ENCODE results near the gene RPP40.
A peak's percentile ranks its signal among the peaks of the same experiment; 100 is the strongest.

Gene RPP40

GRCh38 chr6:5003604-5004372 is at the start of gene RPP40:
RPP40 (minus strand) TSS chr6:5004037; CDS start chr6:5004002, 35 bp downstream.
- peak within 1 kb of the TSS; percentile 78 for H3K27ac ChIP-seq
- no peaks in the 10 kb centered on the region for H3K9me3 ChIP-seq (ENCODE audit: low read depth, low read length)
- peak within 1 kb of the TSS; percentile 91 for H3K9ac ChIP-seq (ENCODE audit: insufficient read length)
- peak within 1 kb of the TSS; percentile 89 for H3K4me3 ChIP-seq
- peaks cover 13% of the 10 kb centered on the region; the same call in 1 of the 2 replicates for H3K36me3 ChIP-seq (ENCODE audit: insufficient read depth, low read length)
- TF ChIP-seq FOXP2 (optimal IDR thresholded peaks at IDR 0.05; ENCODE audit: control extremely low read depth, extremely low read length, insufficient read depth) (peak; percentile 39), EZH2 (IDR thresholded peaks at IDR 0.05) (no peak), POLR2AphosphoS5 (IDR thresholded peaks at IDR 0.05; ENCODE audit: borderline replicate concordance, low read depth, low read length) (peak; percentile 89)
- DNase-seq (ENCODE audit: low read depth, low spot score): peak; percentile 90

DNA sequence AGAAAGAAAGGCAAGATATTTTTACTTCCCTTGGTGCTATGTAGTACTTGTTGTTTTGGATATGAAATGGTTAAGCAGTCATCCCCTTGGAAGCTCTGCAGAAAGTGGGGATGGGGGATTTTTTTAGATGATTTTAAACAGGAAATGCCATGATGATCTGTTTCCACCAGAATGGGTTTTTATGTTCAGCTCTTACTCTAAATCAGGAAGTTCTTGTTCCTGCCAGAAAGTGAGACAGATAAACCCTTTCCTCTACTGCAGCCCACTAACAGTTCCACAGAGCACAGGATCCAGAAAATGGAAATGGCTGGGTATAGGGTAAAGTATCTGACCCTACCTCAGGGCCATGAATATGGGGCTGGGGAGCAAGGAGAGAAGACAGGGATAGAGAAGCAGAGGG is 49.2 kb upstream of the RPP40 start:
- H3K9me3 ChIP-seq (ENCODE audit: low read depth, low read length): 0 out of 2 replicates have a peak, but pooled peaks cover 7% of the 10 kb centered on the region
- TF ChIP-seq EZH2 (IDR thresholded peaks at IDR 0.05): no peak
- no peak for TF ChIP-seq POLR2AphosphoS5 (IDR thresholded peaks at IDR 0.05; ENCODE audit: borderline replicate concordance, low read depth, low read length)
- TF ChIP-seq FOXP2 (optimal IDR thresholded peaks at IDR 0.05; ENCODE audit: control extremely low read depth, extremely low read length, insufficient read depth): no peak
- no peaks in the 10 kb centered on the region for H3K36me3 ChIP-seq (ENCODE audit: insufficient read depth, low read length)
- H3K9ac ChIP-seq (ENCODE audit: insufficient read length): no peak overlapping the region
- H3K27ac ChIP-seq: peak overlapping the region; percentile 49; the same call in 1 of the 2 replicates
- no peak overlapping the region for H3K4me3 ChIP-seq
- DNase-seq (ENCODE audit: low read depth, low spot score): peak; percentile 45

DNA sequence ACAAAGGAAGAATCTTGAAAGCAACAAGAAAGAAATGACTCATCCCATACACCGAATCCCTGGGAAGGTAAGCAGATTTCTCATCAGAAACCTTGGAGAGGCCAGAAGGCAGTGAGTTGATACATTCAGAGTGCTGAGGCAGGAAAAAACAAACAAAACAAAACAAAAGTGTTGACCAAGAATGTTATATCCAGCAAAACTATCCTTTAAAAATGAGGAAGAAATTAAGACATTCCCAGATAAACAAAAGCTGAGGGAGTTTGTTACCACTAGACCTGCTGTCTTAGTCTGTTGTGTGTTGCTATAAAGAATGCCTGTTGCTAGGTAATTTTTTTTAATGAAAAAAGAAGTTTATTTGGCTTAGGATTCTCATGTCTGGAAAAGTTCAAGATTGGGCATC is 47.6 kb upstream of the RPP40 start:
- DNase-seq (ENCODE audit: low read depth, low spot score): no peak
- H3K27ac ChIP-seq: no peak overlapping the region
- 0 out of 2 replicates have a peak, but pooled peaks cover 7% of the 10 kb centered on the region for H3K9me3 ChIP-seq (ENCODE audit: low read depth, low read length)
- no peak overlapping the region for H3K4me3 ChIP-seq
- no peak for TF ChIP-seq POLR2AphosphoS5 (IDR thresholded peaks at IDR 0.05; ENCODE audit: borderline replicate concordance, low read depth, low read length)
- no peak for TF ChIP-seq EZH2 (IDR thresholded peaks at IDR 0.05)
- no peak for TF ChIP-seq FOXP2 (optimal IDR thresholded peaks at IDR 0.05; ENCODE audit: control extremely low read depth, extremely low read length, insufficient read depth)
- H3K9ac ChIP-seq (ENCODE audit: insufficient read length): no peak overlapping the region
- no peaks in the 10 kb centered on the region for H3K36me3 ChIP-seq (ENCODE audit: insufficient read depth, low read length)

GRCh38 chr6:5050009-5050408 is 46.2 kb upstream of the RPP40 start:
- TF ChIP-seq FOXP2 (optimal IDR thresholded peaks at IDR 0.05; ENCODE audit: control extremely low read depth, extremely low read length, insufficient read depth) (no peak), EZH2 (IDR thresholded peaks at IDR 0.05) (no peak), POLR2AphosphoS5 (IDR thresholded peaks at IDR 0.05; ENCODE audit: borderline replicate concordance, low read depth, low read length) (no peak)
- Histone ChIP-seq H3K36me3 (ENCODE audit: insufficient read depth, low read length) (no peaks in the 10 kb centered on the region), H3K4me3 (no peak overlapping the region), H3K9ac (ENCODE audit: insufficient read length) (no peak overlapping the region), H3K27ac (no peak overlapping the region), H3K9me3 (ENCODE audit: low read depth, low read length) (0 out of 2 replicates have a peak, but pooled peaks cover 7% of the 10 kb centered on the region)
- no peak for DNase-seq (ENCODE audit: low read depth, low spot score)

GRCh38 chr6:5046430-5046829 is 42.6 kb upstream of the RPP40 start:
- no peak overlapping the region for H3K27ac ChIP-seq
- no peak overlapping the region for H3K4me3 ChIP-seq
- H3K9ac ChIP-seq (ENCODE audit: insufficient read length): no peak overlapping the region
- TF ChIP-seq POLR2AphosphoS5 (IDR thresholded peaks at IDR 0.05; ENCODE audit: borderline replicate concordance, low read depth, low read length) (no peak), EZH2 (IDR thresholded peaks at IDR 0.05) (no peak), FOXP2 (optimal IDR thresholded peaks at IDR 0.05; ENCODE audit: control extremely low read depth, extremely low read length, insufficient read depth) (no peak)
- DNase-seq (ENCODE audit: low read depth, low spot score): no peak
- H3K36me3 ChIP-seq (ENCODE audit: insufficient read depth, low read length): no peaks in the 10 kb centered on the region
- 0 out of 2 replicates have a peak, but pooled peaks cover 4% of the 10 kb centered on the region for H3K9me3 ChIP-seq (ENCODE audit: low read depth, low read length)

DNA sequence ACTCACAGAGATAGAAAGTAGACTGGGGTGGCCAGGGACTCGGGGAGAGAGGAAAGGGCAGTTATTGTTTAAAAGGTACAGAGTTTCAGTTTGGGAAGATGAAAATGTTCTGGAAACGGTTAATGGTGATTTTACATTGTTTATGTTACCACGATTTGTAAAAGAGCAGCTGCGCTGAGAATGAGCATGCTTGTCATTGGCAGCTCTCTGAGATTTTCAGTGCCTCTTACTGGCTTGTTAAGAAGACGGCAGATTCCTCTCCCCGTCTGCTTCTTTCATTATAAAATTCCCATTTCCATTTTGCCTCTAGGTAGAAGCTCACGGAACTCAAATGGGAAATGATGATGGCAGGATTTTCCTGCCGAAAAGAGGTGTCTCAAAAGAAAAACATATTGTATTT is 41.6 kb upstream of the RPP40 start:
- no peak for DNase-seq (ENCODE audit: low read depth, low spot score)
- no peak overlapping the region for H3K4me3 ChIP-seq
- H3K9ac ChIP-seq (ENCODE audit: insufficient read length): no peak overlapping the region
- TF ChIP-seq EZH2 (IDR thresholded peaks at IDR 0.05) (no peak), POLR2AphosphoS5 (IDR thresholded peaks at IDR 0.05; ENCODE audit: borderline replicate concordance, low read depth, low read length) (no peak), FOXP2 (optimal IDR thresholded peaks at IDR 0.05; ENCODE audit: control extremely low read depth, extremely low read length, insufficient read depth) (no peak)
- no peak overlapping the region for H3K27ac ChIP-seq
- H3K9me3 ChIP-seq (ENCODE audit: low read depth, low read length): 0 out of 2 replicates have a peak, but pooled peaks cover 4% of the 10 kb centered on the region
- no peaks in the 10 kb centered on the region for H3K36me3 ChIP-seq (ENCODE audit: insufficient read depth, low read length)

GRCh38 chr6:5044866-5045265 is 41.0 kb upstream of the RPP40 start:
- no peak for DNase-seq (ENCODE audit: low read depth, low spot score)
- H3K27ac ChIP-seq: no peak overlapping the region
- no peak overlapping the region for H3K4me3 ChIP-seq
- no peaks in the 10 kb centered on the region for H3K9me3 ChIP-seq (ENCODE audit: low read depth, low read length)
- H3K9ac ChIP-seq (ENCODE audit: insufficient read length): no peak overlapping the region
- H3K36me3 ChIP-seq (ENCODE audit: insufficient read depth, low read length): no peaks in the 10 kb centered on the region
- TF ChIP-seq POLR2AphosphoS5 (IDR thresholded peaks at IDR 0.05; ENCODE audit: borderline replicate concordance, low read depth, low read length) (no peak), FOXP2 (optimal IDR thresholded peaks at IDR 0.05; ENCODE audit: control extremely low read depth, extremely low read length, insufficient read depth) (no peak), EZH2 (IDR thresholded peaks at IDR 0.05) (no peak)

- DNase-seq (ENCODE audit: low read depth, low spot score): no peak
- TF ChIP-seq EZH2 (IDR thresholded peaks at IDR 0.05): no peak
- TF ChIP-seq FOXP2 (optimal IDR thresholded peaks at IDR 0.05; ENCODE audit: control extremely low read depth, extremely low read length, insufficient read depth): no peak
- no peak for TF ChIP-seq POLR2AphosphoS5 (IDR thresholded peaks at IDR 0.05; ENCODE audit: borderline replicate concordance, low read depth, low read length)
- no peaks in the 10 kb centered on the region for H3K36me3 ChIP-seq (ENCODE audit: insufficient read depth, low read length)
- H3K9ac ChIP-seq (ENCODE audit: insufficient read length): no peak overlapping the region
- no peaks in the 10 kb centered on the region for H3K9me3 ChIP-seq (ENCODE audit: low read depth, low read length)
- H3K4me3 ChIP-seq: no peak overlapping the region
- no peak overlapping the region for H3K27ac ChIP-seq
Observed at GRCh38 chr6:5042436-5042835, 38.6 kb upstream of the RPP40 start.
